K562 (cell line): Measurements from ENCODE around the gene TMCO4. TPM values are rescaled to one million over a fixed set of nuclear protein-coding genes. Genes with fewer than 3 reads are reported as not detected.

Source experiments
- ATAC-seq: fragments of 200-7000 bp; cut with Tn5 transposase; 3 replicates; pipeline ENCODE4 v1.9.1; 2020; ENCODE audit warnings: moderate library complexity
- BruUV-seq: library from RNA; stranded (reverse); fragments of 400-500 nt; replicated peaks from 2 replicates; lab custom pipeline; 2021; lab: Mats Ljungman, UMichigan
- CTCF ChIA-PET: fragments of 300-600 bp; formaldehyde crosslinking; extraction: SDS; loops from one replicate; lab custom pipeline; 2021; ENCODE audit warnings: low intra/inter-chr PET ratio; lab: Yijun Ruan, JAX
- POLR2A ChIA-PET: fragments of 300-600, 350-650 bp; sonication (Branson Sonifier 250); formaldehyde crosslinking; extraction: SDS; loops from one replicate; lab custom pipeline; 2021; ENCODE audit warnings: antibody characterized with exemption, inconsistent platforms; lab: Yijun Ruan, JAX
- DNase-seq, 4 experiments: peaks; one replicate each; pipeline versions ENCODE4 v3.0.0 to v3.0.0-alpha.2; 2011 to 2018; ENCODE audit warnings: low spot score in 3 of 4, mixed read lengths in 3 of 4; ENCODE audit errors: extremely low read depth in 1 of 4
- FAIRE-seq: peaks from 2 replicates; lab custom pipeline; 2011; peaks lifted over from hg19 to GRCh38; lab: Jason Lieb, UNC
- H2AFZ ChIP-seq: 2 replicates; pipeline ENCODE4 v1.6.0; 2011; ENCODE audit warnings: low read depth, low read length, control low read depth, inconsistent platforms
- H3K27ac ChIP-seq: fragments of 200-600 bp; 3 replicates; pipeline ENCODE4 v1.8.0; 2011; ENCODE audit warnings: low read depth, mild to moderate bottlenecking, control low read depth, inconsistent platforms, low read length, moderate library complexity, mixed read lengths; ENCODE audit errors: extremely low read depth
- H3K27me3 ChIP-seq, 2 experiments: fragments of 300-600 bp in 1 of 2; 2 replicates in 1 of 2; 3 replicates in 1 of 2; pipeline versions ENCODE4 v1.6.0 to v1.8.0; 2011; ENCODE audit warnings: inconsistent platforms in 2 of 2, low read length in 2 of 2, mild to moderate bottlenecking in 1 of 2, mixed read lengths in 1 of 2, moderate library complexity in 1 of 2; ENCODE audit not compliant: control insufficient read depth in 2 of 2, insufficient read depth in 2 of 2
- H3K36me3 ChIP-seq: fragments of 300-600 bp; 3 replicates; pipeline ENCODE4 v1.8.0; 2011; ENCODE audit warnings: mild to moderate bottlenecking, low read length, inconsistent platforms; ENCODE audit not compliant: control insufficient read depth, insufficient read depth
- H3K4me1 ChIP-seq, 2 experiments: fragments of 200-600 bp in 1 of 2; replicated peaks in 1 of 2; 2 replicates in 1 of 2; 3 replicates in 1 of 2; pipeline versions ENCODE4 v1.5.1 to v1.8.0; 2011; ENCODE audit warnings: inconsistent platforms in 2 of 2, low read length in 2 of 2, mild to moderate bottlenecking in 1 of 2, mixed read lengths in 1 of 2, moderate library complexity in 1 of 2; ENCODE audit not compliant: control insufficient read depth in 2 of 2, insufficient read depth in 2 of 2
- H3K4me2 ChIP-seq: 2 replicates; pipeline ENCODE4 v1.6.1; 2011; ENCODE audit warnings: low read length, control low read depth, inconsistent platforms, mixed read lengths; ENCODE audit not compliant: insufficient read depth
- H3K4me3 ChIP-seq: fragments of 200-600 bp; sonication (generic), shearing (Covaris generic); 2 replicates; pipeline ENCODE4 v1.5.1; 2016; ENCODE audit warnings: control low read depth, inconsistent platforms
- H3K79me2 ChIP-seq: fragments of 200-600 bp; 3 replicates; pipeline ENCODE4 v1.8.0; 2011; ENCODE audit warnings: low read length, inconsistent platforms; ENCODE audit not compliant: control insufficient read depth, insufficient read depth
- H3K9ac ChIP-seq, 2 experiments: 2 replicates each; pipeline versions ENCODE4 v1.6.0 to v1.6.1; 2011; ENCODE audit warnings: low read depth in 2 of 2, low read length in 2 of 2, control low read depth in 1 of 2, inconsistent platforms in 1 of 2, mild to moderate bottlenecking in 1 of 2, mixed read lengths in 1 of 2; ENCODE audit not compliant: insufficient read depth in 1 of 2
- H3K9me1 ChIP-seq: one replicate; pipeline ENCODE4 v1.6.0; 2011; ENCODE audit warnings: inconsistent platforms, mild to moderate bottlenecking, low read length, moderate library complexity; ENCODE audit not compliant: control insufficient read depth, insufficient read depth
- H3K9me3 ChIP-seq: replicated peaks from 2 replicates; pipeline ENCODE4 v1.5.1; 2011; ENCODE audit warnings: low read depth, low read length, inconsistent platforms; ENCODE audit not compliant: control insufficient read depth, insufficient read depth
- H4K20me1 ChIP-seq: replicated peaks from 2 replicates; pipeline ENCODE4 v1.6.1; 2011; ENCODE audit warnings: low read length, inconsistent platforms, mixed read lengths; ENCODE audit not compliant: control insufficient read depth, insufficient read depth
- CBFA2T3 ChIP-seq: fragments of 450-650 bp; IDR thresholded peaks from 2 replicates; pipeline ENCODE4 v1.6.1; 2017
- GMEB1 ChIP-seq: fragments of 250-450 bp; sonication (Bioruptor Pico); IDR thresholded peaks from 2 replicates; pipeline ENCODE4 v1.4.0; 2020; ENCODE audit warnings: mild to moderate bottlenecking
- MAFG ChIP-seq: fragments of 450-650 bp; conservative IDR thresholded peaks from 2 replicates; pipeline ENCODE4 v1.6.1; 2016; ENCODE audit warnings: missing genetic modification characterization, missing compliant biosample characterization
- NCOA2 ChIP-seq, 2 experiments: fragments of 450-650 bp; IDR thresholded peaks; 2 replicates each; pipeline ENCODE4 v1.6.1; 2018; ENCODE audit warnings: mild to moderate bottlenecking in 2 of 2, moderate library complexity in 1 of 2; ENCODE audit not compliant: partially characterized antibody in 2 of 2
- TCF3 ChIP-seq: sonication (generic); formaldehyde crosslinking; IDR thresholded peaks from 2 replicates; pipeline ENCODE4 v1.4.0; 2020; ENCODE audit warnings: mild to moderate bottlenecking, missing genetic modification reagents
- ZMIZ1 ChIP-seq, 2 experiments: fragments of 150-350 bp in 1 of 2; IDR thresholded peaks; 2 replicates each; pipeline ENCODE4 v1.6.1; 2012 to 2016; ENCODE audit warnings: low read depth in 2 of 2, low read length in 2 of 2, mild to moderate bottlenecking in 1 of 2, moderate library complexity in 1 of 2
- WGBS: fragments of 100-300 bp; shearing (Covaris generic); methylation state at CpG from one replicate; pipeline ENCODE4 v1.1.6; 2016; ENCODE audit warnings: low coverage, mixed read lengths; ENCODE audit not compliant: insufficient coverage; ENCODE audit errors: missing lambda C conversion rate; 5-methylcytosine and 5-hydroxymethylcytosine counted together
- in situ Hi-C: fragments of 300-500 bp; cut with MboI; formaldehyde crosslinking; loops from 4 replicates; pipeline ENCODE4 v1.15.0; 2018; ENCODE audit warnings: inconsistent platforms, mixed read lengths
- intact Hi-C: fragments of 100-400 bp; cut with micrococcal nuclease; formaldehyde crosslinking; loops from 2 replicates; pipeline ENCODE4 v1.14.2; 2022
- polyA plus RNA-seq, 8 experiments: library from polyadenylated mRNA; depleted of rRNA in 4 of 8; stranded (reverse) in 5 of 8; unstranded in 3 of 8; fragments of >200 nt; fragmentation: Nextera tagmentation in 2 of 8; fragmentation: Illumina TruSeq in 1 of 8; extraction: Ambion mirVana in 2 of 8; extraction: Trizol in 1 of 8; gene quantifications; 2 replicates each; pipeline versions ENCODE4 v1.2.1 to v1.2.3, GENCODE V29; 2011 to 2014; ENCODE audit warnings: inconsistent platforms in 1 of 8, missing spikeins in 1 of 8
- total RNA-seq, 7 experiments: library from RNA; depleted of rRNA in 6 of 7; stranded (reverse); fragments of >200 nt in 6 of 7; fragmentation: Illumina TruSeq in 2 of 7; extraction: Trizol in 2 of 7; gene quantifications; 2 replicates each; pipeline versions ENCODE4 v1.2.1 to v1.2.3, GENCODE V29; 2011 to 2021; ENCODE audit warnings: low replicate concordance in 1 of 7

Gene TMCO4
- total and polyA plus RNA-seq, 9 of the 15 experiments (the other 6 are each of a cell fraction or from before 2014, with no cell fraction given), result 0.06 to 2.1 (median 1.2) TPM

DNA sequence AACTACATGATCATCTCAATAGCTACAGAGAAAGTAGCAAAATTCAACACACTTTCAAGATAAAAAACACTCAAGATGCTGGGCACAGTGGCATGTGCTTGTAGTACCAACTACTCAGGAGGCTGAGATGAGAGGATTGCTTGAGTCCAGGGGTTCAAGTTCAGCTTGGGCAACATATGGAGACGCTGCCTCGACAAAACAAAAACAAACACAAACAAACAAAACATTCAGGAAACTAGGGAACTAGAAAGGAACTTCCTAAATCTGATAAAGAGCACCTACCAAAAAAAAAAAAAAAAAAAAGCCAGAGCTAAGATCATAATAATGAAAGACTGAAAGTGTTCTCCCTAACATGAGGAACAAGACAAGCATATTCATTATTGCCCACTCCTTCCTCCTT is 38.1 kb upstream of the TMCO4 start:
- CTCF ChIA-PET, result no interaction called here
- TF ChIP-seq CBFA2T3, result no peak
- no peak for TF ChIP-seq GMEB1 (CRISPR knock-in tag)
- TF ChIP-seq ZMIZ1 (IDR thresholded peaks at IDR 0.05; ENCODE audit: low read depth in 2 of 2, low read length in 2 of 2), result no peak
- TF ChIP-seq TCF3 (CRISPR knock-in tag), result no peak
- no peak for TF ChIP-seq NCOA2 (IDR thresholded peaks at IDR 0.05; ENCODE audit: partially characterized antibody in 2 of 2)
- TF ChIP-seq MAFG (tag), result no peak

More for the DNA sequence above, 38.1 kb upstream of the TMCO4 start:
- Histone ChIP-seq H3K4me3 (no peak overlapping the region), H4K20me1 (no peaks in the 10 kb centered on the region), H2AFZ (no peak overlapping the region), H3K27ac (no peak overlapping the region), H3K27me3 (peaks cover 5 to 12% of the 10 kb centered on the region in 2 experiments; a peak in 4 of 5 replicates), H3K9me3 (no peaks in the 10 kb centered on the region), H3K4me1 (no peaks in the 10 kb centered on the region; a peak in 1 of 5 replicates), H3K4me2 (no peak overlapping the region), H3K36me3 (no peaks in the 10 kb centered on the region), H3K9ac (no peak overlapping the region), H3K9me1 (no peaks in the 10 kb centered on the region), H3K79me2 (no peaks in the 10 kb centered on the region)
- ATAC-seq (no peak), FAIRE-seq (no peak), DNase-seq (no peak)
- POLR2A ChIA-PET, result interaction anchor here (0.9 kb wide), 1 partner anchor 15 kb away, joined by 3 read pairs; no protein-coding TSS in a partner anchor
- in situ Hi-C loops (loop anchor here (5.0 kb wide), 1 partner anchor 34 kb away; no protein-coding TSS in a partner anchor), intact Hi-C loops (no loop called here)
- BruUV-seq, result no TSS peak
- 0% methylated on average over 2 of the region's 2 CpGs for WGBS
